CD14-positive monocyte (primary cell): ENCODE results near the gene MBD5. TPM values are rescaled to one million over a fixed set of nuclear protein-coding genes. Genes with fewer than 3 reads are reported as not detected.

Experiments
- DNase-seq, 3 donors: peaks; one replicate each; pipeline ENCODE4 v3.0.0-alpha.2; 2011 to 2022
- H2AFZ ChIP-seq: 2 replicates; pipeline ENCODE4 v1.6.0; 2012; ENCODE audit warnings: mild to moderate bottlenecking, low read depth, low read length, inconsistent platforms; ENCODE audit not compliant: insufficient read depth, poor library complexity, severe bottlenecking
- H3K27ac ChIP-seq, 2 donors: 1 replicate in 1 of 2; 2 replicates in 1 of 2; pipeline ENCODE4 v1.5.1; 2012 to 2013; ENCODE audit warnings: low read length in 2 of 2, control low read depth in 1 of 2, inconsistent platforms in 1 of 2, low read depth in 1 of 2, mild to moderate bottlenecking in 1 of 2
- H3K27me3 ChIP-seq, 2 donors: one replicate each; pipeline versions ENCODE4 v1.6.0 to v1.6.1; 2011 to 2013; ENCODE audit warnings: low read length in 2 of 2; ENCODE audit not compliant: control insufficient read depth in 2 of 2, insufficient read depth in 2 of 2
- H3K36me3 ChIP-seq, 2 donors: replicated peaks in 1 of 2; 1 replicate in 1 of 2; 2 replicates in 1 of 2; pipeline versions ENCODE4 v1.5.1 to v1.6.1; 2012 to 2013; ENCODE audit warnings: low read length in 2 of 2, control low read depth in 1 of 2, inconsistent platforms in 1 of 2, mild to moderate bottlenecking in 1 of 2; ENCODE audit not compliant: insufficient read depth in 2 of 2, control insufficient read depth in 1 of 2
- H3K4me1 ChIP-seq, 2 donors: 1 replicate in 1 of 2; 2 replicates in 1 of 2; pipeline versions ENCODE4 v1.5.1 to v1.6.1; 2012 to 2013; ENCODE audit warnings: low read length in 2 of 2, control low read depth in 1 of 2, inconsistent platforms in 1 of 2, mild to moderate bottlenecking in 1 of 2, moderate library complexity in 1 of 2; ENCODE audit not compliant: insufficient read depth in 2 of 2, control insufficient read depth in 1 of 2
- H3K4me2 ChIP-seq: replicated peaks from 2 replicates; pipeline ENCODE3; 2012; ENCODE audit warnings: low read length, moderate library complexity, mild to moderate bottlenecking; ENCODE audit not compliant: poor library complexity, severe bottlenecking; ENCODE audit errors: extremely low read depth
- H3K4me3 ChIP-seq, 3 experiments: fragments of 200-600 bp in 1 of 3; sonication (generic) in 1 of 3; replicated peaks in 1 of 3; 1 replicate in 2 of 3; 2 replicates in 1 of 3; pipeline ENCODE4 v1.5.1; 2011 to 2013; ENCODE audit warnings: low read length in 3 of 3, mild to moderate bottlenecking in 3 of 3, control low read depth in 2 of 3, low read depth in 2 of 3, inconsistent platforms in 1 of 3, moderate library complexity in 1 of 3
- H3K79me2 ChIP-seq: 2 replicates; pipeline ENCODE4 v1.6.0; 2012; ENCODE audit warnings: mild to moderate bottlenecking, control low read depth, inconsistent platforms, low read length, moderate library complexity; ENCODE audit not compliant: insufficient read depth
- H3K9ac ChIP-seq: 2 replicates; pipeline ENCODE4 v1.6.0; 2017; ENCODE audit warnings: low read length, mild to moderate bottlenecking; ENCODE audit not compliant: insufficient read depth, poor library complexity, severe bottlenecking
- H3K9me3 ChIP-seq, 2 donors: replicated peaks in 1 of 2; 1 replicate in 1 of 2; 2 replicates in 1 of 2; pipeline versions ENCODE4 v1.5.1 to v1.6.1; 2012 to 2013; ENCODE audit warnings: low read length in 2 of 2, control low read depth in 1 of 2; ENCODE audit not compliant: control insufficient read depth in 1 of 2, insufficient read depth in 1 of 2
- H4K20me1 ChIP-seq: 2 replicates; pipeline ENCODE4 v1.6.0; 2012; ENCODE audit warnings: mild to moderate bottlenecking, low read length, control low read depth, moderate library complexity; ENCODE audit not compliant: insufficient read depth
- H3K27ac Mint-ChIP-seq, 7 donors: one replicate each; pipeline ENCODE4 v1.8.0; 2020; ENCODE audit warnings: mild to moderate bottlenecking in 7 of 7, mixed read lengths in 7 of 7, moderate library complexity in 6 of 7, inconsistent platforms in 2 of 7
- H3K27me3 Mint-ChIP-seq, 3 donors: one replicate each; pipeline ENCODE4 v1.8.0; 2021 to 2022; ENCODE audit warnings: low read depth in 3 of 3, mild to moderate bottlenecking in 3 of 3, mixed read lengths in 3 of 3, moderate library complexity in 3 of 3, inconsistent platforms in 1 of 3
- H3K36me3 Mint-ChIP-seq, 2 donors: one replicate each; pipeline ENCODE4 v1.8.0; 2020; ENCODE audit warnings: mixed read lengths in 2 of 2, inconsistent platforms in 1 of 2, mild to moderate bottlenecking in 1 of 2
- H3K4me1 Mint-ChIP-seq: one replicate; pipeline ENCODE4 v1.8.0; 2020; ENCODE audit warnings: mild to moderate bottlenecking, mixed read lengths
- H3K4me3 Mint-ChIP-seq, 2 donors: one replicate each; pipeline ENCODE4 v1.8.0; 2020; ENCODE audit warnings: mild to moderate bottlenecking in 2 of 2, mixed read lengths in 2 of 2, moderate library complexity in 1 of 2
- H3K9me3 Mint-ChIP-seq, 7 donors: one replicate each; pipeline ENCODE4 v1.8.0; 2020 to 2022; ENCODE audit warnings: mixed read lengths in 7 of 7, mild to moderate bottlenecking in 6 of 7, moderate library complexity in 6 of 7, inconsistent platforms in 2 of 7
- whole genome bisulfite sequencing: methylation state at CpG from one replicate; pipeline ENCODE4 v1.1.5; 2013; ENCODE audit warnings: missing lambda C conversion rate; ENCODE audit not compliant: insufficient coverage; 5-methylcytosine and 5-hydroxymethylcytosine counted together
- intact Hi-C, 2 donors: fragments of 100-400 bp; cut with micrococcal nuclease; formaldehyde crosslinking; loops; one replicate each; pipeline versions ENCODE4 v1.15.0 to v1.15.1; 2023
- polyA plus RNA-seq, 3 donors: library from polyadenylated mRNA; depleted of rRNA in 1 of 3; unstranded in 2 of 3; stranded (reverse) in 1 of 3; fragments of 300-500 nt in 2 of 3; fragments of >200 nt in 1 of 3; fragmentation: Illumina TruSeq in 2 of 3; gene quantifications; 1 replicate in 2 of 3; 2 replicates in 1 of 3; pipeline ENCODE4 v1.2.3, GENCODE V29; 2012 to 2021
- TF ChIP-seq, protein P1 (sequence below): fragments of 200-600 bp; IDR thresholded peaks from one replicate; pipeline ENCODE4 v1.8.0; 2022; ENCODE audit warnings: antibody characterized with exemption, mild to moderate bottlenecking

MBD5 gene
- polyA plus RNA-seq, 3 donors = 2.3 to 5.7 (median 3.5) TPM

DNA sequence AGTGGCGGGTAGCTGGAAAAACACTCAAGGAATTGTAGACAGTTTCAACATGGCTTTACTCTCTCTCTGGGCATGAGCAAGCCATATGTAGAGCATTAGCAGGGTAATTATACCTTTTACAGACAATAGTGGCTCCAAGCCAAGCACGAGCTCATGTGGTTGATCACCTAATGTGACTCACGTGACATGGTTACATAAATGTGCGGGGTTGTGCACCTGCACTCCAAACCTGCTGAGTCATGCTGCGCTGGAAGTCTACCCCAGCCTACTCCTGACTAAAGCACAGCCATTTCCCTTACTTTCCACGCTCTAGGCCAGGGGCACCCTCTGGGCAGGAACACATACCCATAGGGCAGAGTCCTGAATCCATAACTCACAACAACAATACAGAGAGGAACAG is 232.8 kb downstream of the MBD5 start:
- H3K9me3 Mint-ChIP-seq = peaks cover 18 to 43% (median 30%) of the 10 kb centered on the region in 7 donors
- 98% methylated on average over 5 of the region's 6 CpGs for WGBS
- Histone ChIP-seq H3K79me2 (no peaks in the 10 kb centered on the region), H4K20me1 (no peaks in the 10 kb centered on the region), H3K9me3 (peaks cover 28 to 58% of the 10 kb centered on the region in 2 donors), H2AFZ (no peak overlapping the region), H3K9ac (no peak overlapping the region), H3K27me3 (no peaks in the 10 kb centered on the region), H3K36me3 (peaks cover 0 to 11% of the 10 kb centered on the region in 2 donors), H3K4me2 (no peak overlapping the region), H3K4me1 (no peaks in the 10 kb centered on the region), H3K4me3 (no peak overlapping the region), H3K27ac (no peak overlapping the region)
- H3K27ac Mint-ChIP-seq = no peak overlapping the region
- H3K27me3 Mint-ChIP-seq = no peaks in the 10 kb centered on the region
- peaks cover 2 to 17% of the 10 kb centered on the region in 2 donors for H3K36me3 Mint-ChIP-seq
- TF ChIP-seq, protein P1, sequence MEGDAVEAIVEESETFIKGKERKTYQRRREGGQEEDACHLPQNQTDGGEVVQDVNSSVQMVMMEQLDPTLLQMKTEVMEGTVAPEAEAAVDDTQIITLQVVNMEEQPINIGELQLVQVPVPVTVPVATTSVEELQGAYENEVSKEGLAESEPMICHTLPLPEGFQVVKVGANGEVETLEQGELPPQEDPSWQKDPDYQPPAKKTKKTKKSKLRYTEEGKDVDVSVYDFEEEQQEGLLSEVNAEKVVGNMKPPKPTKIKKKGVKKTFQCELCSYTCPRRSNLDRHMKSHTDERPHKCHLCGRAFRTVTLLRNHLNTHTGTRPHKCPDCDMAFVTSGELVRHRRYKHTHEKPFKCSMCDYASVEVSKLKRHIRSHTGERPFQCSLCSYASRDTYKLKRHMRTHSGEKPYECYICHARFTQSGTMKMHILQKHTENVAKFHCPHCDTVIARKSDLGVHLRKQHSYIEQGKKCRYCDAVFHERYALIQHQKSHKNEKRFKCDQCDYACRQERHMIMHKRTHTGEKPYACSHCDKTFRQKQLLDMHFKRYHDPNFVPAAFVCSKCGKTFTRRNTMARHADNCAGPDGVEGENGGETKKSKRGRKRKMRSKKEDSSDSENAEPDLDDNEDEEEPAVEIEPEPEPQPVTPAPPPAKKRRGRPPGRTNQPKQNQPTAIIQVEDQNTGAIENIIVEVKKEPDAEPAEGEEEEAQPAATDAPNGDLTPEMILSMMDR = no peak
- H3K4me3 Mint-ChIP-seq = no peak overlapping the region
- DNase-seq = no peak
- intact Hi-C loops = no loop called here
- no peaks in the 10 kb centered on the region for H3K4me1 Mint-ChIP-seq

DNA sequence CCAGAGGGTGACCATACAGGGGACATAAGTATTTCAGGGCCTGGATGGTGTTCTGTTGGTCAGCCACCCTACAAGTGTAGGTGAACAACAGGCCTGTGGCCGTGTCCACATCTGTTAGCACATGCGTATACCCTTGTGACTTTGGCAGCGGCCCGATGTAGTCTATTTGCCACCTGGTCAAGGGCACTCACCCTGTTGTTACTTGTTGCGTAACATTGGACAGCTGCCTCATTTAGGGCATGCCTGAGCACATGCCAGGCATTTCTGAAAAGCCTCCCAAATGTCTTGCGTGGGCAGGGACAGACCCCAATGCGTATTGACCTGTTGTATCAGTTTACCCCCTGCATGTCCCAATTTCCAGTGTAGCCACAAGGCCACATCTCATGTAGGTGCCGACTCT is 235.0 kb downstream of the MBD5 start:
- Histone ChIP-seq H3K4me3 (no peak overlapping the region), H3K27me3 (no peaks in the 10 kb centered on the region), H3K4me2 (no peak overlapping the region), H3K27ac (no peak overlapping the region), H4K20me1 (no peaks in the 10 kb centered on the region), H3K9ac (no peak overlapping the region), H3K4me1 (no peaks in the 10 kb centered on the region), H3K36me3 (peaks cover 0 to 11% of the 10 kb centered on the region in 2 donors), H3K9me3 (peaks cover 34 to 69% of the 10 kb centered on the region in 2 donors), H3K79me2 (no peaks in the 10 kb centered on the region), H2AFZ (no peak overlapping the region)
- no peak overlapping the region for H3K27ac Mint-ChIP-seq
- TF ChIP-seq, protein P1 = no peak
- H3K27me3 Mint-ChIP-seq = no peaks in the 10 kb centered on the region
- no peak for DNase-seq
- H3K4me1 Mint-ChIP-seq = no peaks in the 10 kb centered on the region
- peaks cover 26 to 55% (median 35%) of the 10 kb centered on the region in 7 donors for H3K9me3 Mint-ChIP-seq
- no peak overlapping the region for H3K4me3 Mint-ChIP-seq
- intact Hi-C loops = no loop called here
- WGBS = 98% methylated on average over 8 of the region's 8 CpGs
- peaks cover 2 to 12% of the 10 kb centered on the region in 2 donors for H3K36me3 Mint-ChIP-seq
